ENCODE results near the gene MDN1. TPM values are rescaled to one million over a fixed set of nuclear protein-coding genes. Genes with fewer than 3 reads are reported as not detected.
A peak's percentile ranks its signal among the peaks of the same experiment; 100 is the strongest.

The MDN1 gene
- total and polyA plus RNA-seq, 2 of the 13 experiments (the other 11 are each of a cell fraction or from before 2014, with no cell fraction given) = 18.8 to 52.9 TPM

GRCh38 chr6:89819336-89820130, at the start of gene MDN1 (continued):
- TF ChIP-seq ZBTB20 (CRISPR knock-in tag; IDR thresholded peaks at IDR 0.05; ENCODE audit: borderline replicate concordance, low read depth) (peak; percentile 65), PAF1 (CRISPR knock-in tag; IDR thresholded peaks at IDR 0.05) (no peak), FIP1L1 (IDR thresholded peaks at IDR 0.05; ENCODE audit: borderline replicate concordance, insufficient read depth, low read depth, low read length) (no peak), CBX2 (IDR thresholded peaks at IDR 0.05; ENCODE audit: low read depth, low read length) (no peak), CBX2 (CRISPR knock-in tag; IDR thresholded peaks at IDR 0.05; ENCODE audit: low read depth) (no peak), MYNN (CRISPR knock-in tag; IDR thresholded peaks at IDR 0.05; ENCODE audit: low read depth) (no peak; the same call in 1 of the 2 replicates), ZNF143 (CRISPR knock-in tag; IDR thresholded peaks at IDR 0.05) (peak; percentile 20; the same call in 1 of the 2 replicates), ZNF737 (CRISPR knock-in tag; IDR thresholded peaks at IDR 0.05; ENCODE audit: borderline replicate concordance) (peak; percentile 78), SNAI1 (CRISPR knock-in tag; IDR thresholded peaks at IDR 0.05; ENCODE audit: borderline replicate concordance) (no peak), ZNF530 (CRISPR knock-in tag; IDR thresholded peaks at IDR 0.05; ENCODE audit: low read depth) (no peak), ZNF652 (CRISPR knock-in tag; IDR thresholded peaks at IDR 0.05; ENCODE audit: borderline replicate concordance, low read depth) (no peak), NR3C1 (CRISPR knock-in tag; IDR thresholded peaks at IDR 0.05) (no peak), IKZF1 (IDR thresholded peaks at IDR 0.05) (no peak), RBFOX2 (IDR thresholded peaks at IDR 0.05; ENCODE audit: low read depth, low read length) (peak; percentile 92), SETDB1 (CRISPR knock-in tag; IDR thresholded peaks at IDR 0.05; ENCODE audit: borderline replicate concordance) (0 out of 2 replicates have a peak, but pooled peaks have one; percentile 61), ISX (CRISPR knock-in tag; conservative IDR thresholded peaks at IDR 0.05) (no peak), ZNF766 (CRISPR knock-in tag; IDR thresholded peaks at IDR 0.05; ENCODE audit: borderline replicate concordance) (peak; percentile 79), ZNF598 (CRISPR knock-in tag; IDR thresholded peaks at IDR 0.05; ENCODE audit: borderline replicate concordance) (peak; percentile 64; the same call in 1 of the 2 replicates), ZSCAN21 (CRISPR knock-in tag; IDR thresholded peaks at IDR 0.05; ENCODE audit: borderline replicate concordance) (no peak), ZNF674 (CRISPR knock-in tag; IDR thresholded peaks at IDR 0.05; ENCODE audit: low read depth) (0 out of 2 replicates have a peak, but pooled peaks have one; percentile 45), ZSCAN12 (CRISPR knock-in tag; IDR thresholded peaks at IDR 0.05) (no peak), ZNF776 (CRISPR knock-in tag; IDR thresholded peaks at IDR 0.05) (peak; percentile 70; the same call in 1 of the 2 replicates)
- TF ChIP-seq, protein P1, sequence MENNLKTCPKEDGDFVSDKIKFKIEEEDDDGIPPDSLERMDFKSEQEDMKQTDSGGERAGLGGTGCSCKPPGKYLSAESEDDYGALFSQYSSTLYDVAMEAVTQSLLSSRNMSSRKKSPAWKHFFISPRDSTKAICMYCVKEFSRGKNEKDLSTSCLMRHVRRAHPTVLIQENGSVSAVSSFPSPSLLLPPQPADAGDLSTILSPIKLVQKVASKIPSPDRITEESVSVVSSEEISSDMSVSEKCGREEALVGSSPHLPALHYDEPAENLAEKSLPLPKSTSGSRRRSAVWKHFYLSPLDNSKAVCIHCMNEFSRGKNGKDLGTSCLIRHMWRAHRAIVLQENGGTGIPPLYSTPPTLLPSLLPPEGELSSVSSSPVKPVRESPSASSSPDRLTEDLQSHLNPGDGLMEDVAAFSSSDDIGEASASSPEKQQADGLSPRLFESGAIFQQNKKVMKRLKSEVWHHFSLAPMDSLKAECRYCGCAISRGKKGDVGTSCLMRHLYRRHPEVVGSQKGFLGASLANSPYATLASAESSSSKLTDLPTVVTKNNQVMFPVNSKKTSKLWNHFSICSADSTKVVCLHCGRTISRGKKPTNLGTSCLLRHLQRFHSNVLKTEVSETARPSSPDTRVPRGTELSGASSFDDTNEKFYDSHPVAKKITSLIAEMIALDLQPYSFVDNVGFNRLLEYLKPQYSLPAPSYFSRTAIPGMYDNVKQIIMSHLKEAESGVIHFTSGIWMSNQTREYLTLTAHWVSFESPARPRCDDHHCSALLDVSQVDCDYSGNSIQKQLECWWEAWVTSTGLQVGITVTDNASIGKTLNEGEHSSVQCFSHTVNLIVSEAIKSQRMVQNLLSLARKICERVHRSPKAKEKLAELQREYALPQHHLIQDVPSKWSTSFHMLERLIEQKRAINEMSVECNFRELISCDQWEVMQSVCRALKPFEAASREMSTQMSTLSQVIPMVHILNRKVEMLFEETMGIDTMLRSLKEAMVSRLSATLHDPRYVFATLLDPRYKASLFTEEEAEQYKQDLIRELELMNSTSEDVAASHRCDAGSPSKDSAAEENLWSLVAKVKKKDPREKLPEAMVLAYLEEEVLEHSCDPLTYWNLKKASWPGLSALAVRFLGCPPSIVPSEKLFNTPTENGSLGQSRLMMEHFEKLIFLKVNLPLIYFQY (CRISPR knock-in tag; IDR thresholded peaks at IDR 0.05; ENCODE audit: borderline replicate concordance) = 0 out of 2 replicates have a peak, but pooled peaks have one; percentile 25

All from HepG2 (cell line).